Progenitor cell of endocrine pancreas (in vitro differentiated cells): Measurements from ENCODE around the gene CTAG1A. TPM values are rescaled to one million over a fixed set of nuclear protein-coding genes. Genes with fewer than 3 reads are reported as not detected.
"Not testable (repeated sequence)": the region's sequence is repeated elsewhere in the genome, so short reads cannot be mapped to it uniquely, and the experiment has no call there.

Source experiments
- DNase-seq: peaks from one replicate; pipeline ENCODE4 v3.0.0; 2021; ENCODE audit warnings: low spot score; ENCODE audit not compliant: unreplicated experiment
- H3K27ac Mint-ChIP-seq: 2 replicates; pipeline ENCODE4 v1.8.0; 2021; ENCODE audit warnings: mild to moderate bottlenecking, moderate library complexity, mixed read lengths
- H3K27me3 Mint-ChIP-seq: 2 replicates; pipeline ENCODE4 v1.8.0; 2021; ENCODE audit warnings: mixed read lengths
- H3K36me3 Mint-ChIP-seq: 2 replicates; pipeline ENCODE4 v1.8.0; 2022; ENCODE audit warnings: mixed read lengths; ENCODE audit not compliant: insufficient read depth
- H3K4me1 Mint-ChIP-seq: 2 replicates; pipeline ENCODE4 v1.8.0; 2021; ENCODE audit warnings: low read depth, mixed read lengths
- H3K4me3 Mint-ChIP-seq: 2 replicates; pipeline ENCODE4 v1.8.0; 2021; ENCODE audit warnings: low read depth, mild to moderate bottlenecking, moderate library complexity, mixed read lengths
- H3K9me3 Mint-ChIP-seq: 2 replicates; pipeline ENCODE4 v1.8.0; 2021; ENCODE audit warnings: low read depth, mixed read lengths
- total RNA-seq: library from RNA; stranded (reverse); gene quantifications from 2 replicates; pipeline ENCODE4 v1.2.1, GENCODE V29; 2021
- TF ChIP-seq, protein P1 (sequence below): fragments of 200-600 bp; sonication (generic); IDR thresholded peaks from one replicate; pipeline ENCODE4 v1.5.0; 2021; ENCODE audit warnings: antibody characterized with exemption, mild to moderate bottlenecking; ENCODE audit not compliant: unreplicated experiment

The CTAG1A gene
- total RNA-seq, 1 donor from 2014 or later: not detected

DNA sequence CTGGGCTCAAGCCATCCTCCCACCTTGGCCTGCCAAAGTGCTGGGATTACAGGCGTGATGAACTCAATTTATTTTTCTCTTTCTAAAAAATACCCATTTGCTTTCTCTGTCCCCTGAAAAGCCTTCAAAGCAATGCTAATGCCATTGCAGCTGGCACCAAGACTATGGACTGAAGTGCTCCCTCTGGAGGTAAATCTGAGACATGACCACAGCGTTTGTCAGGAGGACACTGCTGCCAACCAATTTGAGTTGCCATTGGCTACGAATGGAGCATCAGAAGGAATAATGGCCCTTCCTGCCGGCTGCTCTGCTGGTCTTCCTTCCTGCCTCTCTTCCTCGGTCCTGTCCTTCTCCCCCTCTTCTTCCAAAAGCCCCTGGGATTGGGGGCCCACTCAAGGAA is 9.9 kb upstream of the CTAG1A start:
- not testable (repeated sequence) for H3K9me3 Mint-ChIP-seq, H3K4me3 Mint-ChIP-seq, DNase-seq, H3K27ac Mint-ChIP-seq, H3K27me3 Mint-ChIP-seq, H3K36me3 Mint-ChIP-seq, H3K4me1 Mint-ChIP-seq

GRCh38 chrX:154582994-154583393 is 1.9 kb upstream of the CTAG1A start:
- not testable (repeated sequence) for H3K4me1 Mint-ChIP-seq, H3K4me3 Mint-ChIP-seq, DNase-seq, H3K27ac Mint-ChIP-seq, H3K36me3 Mint-ChIP-seq, H3K27me3 Mint-ChIP-seq, H3K9me3 Mint-ChIP-seq

- H3K4me3 Mint-ChIP-seq, H3K36me3 Mint-ChIP-seq, H3K9me3 Mint-ChIP-seq, H3K27me3 Mint-ChIP-seq, DNase-seq, H3K27ac Mint-ChIP-seq, H3K4me1 Mint-ChIP-seq: not testable (repeated sequence)
Observed at GRCh38 chrX:154590415-154590814, 5.5 kb downstream of the CTAG1A start.

DNA sequence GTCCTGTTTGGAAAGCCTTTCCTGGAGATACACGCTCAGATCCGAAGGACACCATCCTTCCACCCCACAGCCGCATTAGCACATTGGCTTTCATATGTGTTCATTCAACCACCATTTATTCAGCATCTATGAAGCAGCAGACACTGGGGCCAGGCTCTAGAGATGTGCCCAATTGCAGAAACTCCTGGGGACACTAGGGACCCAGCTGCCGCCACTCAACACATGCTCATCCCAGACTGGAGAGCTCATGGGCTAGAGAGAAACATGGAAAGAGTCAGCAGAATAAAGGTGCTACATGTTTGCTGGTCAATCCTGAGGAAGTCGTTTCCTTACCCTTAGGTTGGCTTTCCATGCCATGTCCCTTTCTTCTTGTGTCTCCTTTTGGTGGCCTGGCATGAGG is 7.6 kb downstream of the CTAG1A start:
- H3K4me3 Mint-ChIP-seq: no peak overlapping the region
- TF ChIP-seq, protein P1, sequence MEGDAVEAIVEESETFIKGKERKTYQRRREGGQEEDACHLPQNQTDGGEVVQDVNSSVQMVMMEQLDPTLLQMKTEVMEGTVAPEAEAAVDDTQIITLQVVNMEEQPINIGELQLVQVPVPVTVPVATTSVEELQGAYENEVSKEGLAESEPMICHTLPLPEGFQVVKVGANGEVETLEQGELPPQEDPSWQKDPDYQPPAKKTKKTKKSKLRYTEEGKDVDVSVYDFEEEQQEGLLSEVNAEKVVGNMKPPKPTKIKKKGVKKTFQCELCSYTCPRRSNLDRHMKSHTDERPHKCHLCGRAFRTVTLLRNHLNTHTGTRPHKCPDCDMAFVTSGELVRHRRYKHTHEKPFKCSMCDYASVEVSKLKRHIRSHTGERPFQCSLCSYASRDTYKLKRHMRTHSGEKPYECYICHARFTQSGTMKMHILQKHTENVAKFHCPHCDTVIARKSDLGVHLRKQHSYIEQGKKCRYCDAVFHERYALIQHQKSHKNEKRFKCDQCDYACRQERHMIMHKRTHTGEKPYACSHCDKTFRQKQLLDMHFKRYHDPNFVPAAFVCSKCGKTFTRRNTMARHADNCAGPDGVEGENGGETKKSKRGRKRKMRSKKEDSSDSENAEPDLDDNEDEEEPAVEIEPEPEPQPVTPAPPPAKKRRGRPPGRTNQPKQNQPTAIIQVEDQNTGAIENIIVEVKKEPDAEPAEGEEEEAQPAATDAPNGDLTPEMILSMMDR: no peak
- DNase-seq: no peak
- H3K4me1 Mint-ChIP-seq: no peaks in the 10 kb centered on the region
- peaks cover 3% of the 10 kb centered on the region for H3K27me3 Mint-ChIP-seq
- no peaks in the 10 kb centered on the region for H3K36me3 Mint-ChIP-seq
- H3K9me3 Mint-ChIP-seq: peaks cover 20% of the 10 kb centered on the region
- H3K27ac Mint-ChIP-seq: no peak overlapping the region

DNA sequence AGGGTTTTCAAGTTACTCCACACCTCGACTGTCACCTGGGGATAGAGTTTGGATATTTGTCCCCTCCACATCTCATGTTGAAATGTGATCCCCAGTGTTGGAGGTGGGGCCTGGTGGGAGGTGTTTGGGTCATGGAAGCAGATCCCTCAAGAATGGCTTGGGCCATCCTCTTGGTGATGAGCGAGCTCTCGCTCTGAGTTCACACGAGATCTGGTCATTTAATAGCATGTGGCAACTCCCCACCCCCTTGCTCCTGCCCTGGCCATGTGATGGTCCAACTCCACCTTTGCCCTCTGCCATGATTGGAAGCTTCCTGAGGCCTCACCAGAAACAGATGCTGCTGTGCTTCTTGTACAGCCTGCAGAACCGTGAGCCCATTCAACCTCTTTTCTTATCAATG is 8.3 kb downstream of the CTAG1A start:
- TF ChIP-seq, protein P1: no peak
- Mint-ChIP-seq H3K27ac (no peak overlapping the region), H3K4me3 (no peak overlapping the region), H3K27me3 (peaks cover 3% of the 10 kb centered on the region), H3K4me1 (no peaks in the 10 kb centered on the region), H3K9me3 (peaks cover 27% of the 10 kb centered on the region), H3K36me3 (no peaks in the 10 kb centered on the region)
- DNase-seq: no peak

DNA sequence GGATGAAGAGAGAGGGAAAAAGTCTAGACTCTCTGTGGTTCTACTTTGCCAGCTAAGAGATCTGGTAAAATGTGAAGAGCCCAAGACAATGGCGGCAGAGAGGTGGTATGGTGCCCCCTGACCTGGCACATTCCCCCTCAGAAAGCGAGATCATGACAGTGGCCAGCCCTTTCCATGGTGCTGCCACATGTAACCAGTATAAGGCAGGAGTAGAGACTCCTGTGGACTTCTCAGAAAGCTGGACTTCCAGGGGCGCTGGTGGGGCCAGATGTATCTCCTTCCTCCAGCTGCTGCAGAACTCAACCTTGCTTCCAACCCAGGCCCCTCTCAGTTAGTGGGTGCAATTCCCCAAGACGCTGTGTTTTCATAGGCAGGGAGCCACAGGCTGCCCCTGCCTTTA is 9.6 kb downstream of the CTAG1A start:
- DNase-seq: no peak
- no peak overlapping the region for H3K4me3 Mint-ChIP-seq
- H3K36me3 Mint-ChIP-seq: no peaks in the 10 kb centered on the region
- peaks cover 3% of the 10 kb centered on the region for H3K27me3 Mint-ChIP-seq
- no peaks in the 10 kb centered on the region for H3K4me1 Mint-ChIP-seq
- no peak overlapping the region for H3K27ac Mint-ChIP-seq
- TF ChIP-seq, protein P1: no peak
- peaks cover 28% of the 10 kb centered on the region for H3K9me3 Mint-ChIP-seq

GRCh38 chrX:154595559-154596249 is 10.8 kb downstream of the CTAG1A start:
- no peak overlapping the region for H3K27ac Mint-ChIP-seq
- TF ChIP-seq, protein P1: no peak
- H3K36me3 Mint-ChIP-seq: no peaks in the 10 kb centered on the region
- no peak for DNase-seq
- peaks cover 31% of the 10 kb centered on the region for H3K9me3 Mint-ChIP-seq
- H3K27me3 Mint-ChIP-seq: peaks cover 3% of the 10 kb centered on the region
- H3K4me3 Mint-ChIP-seq: no peak overlapping the region
- H3K4me1 Mint-ChIP-seq: no peaks in the 10 kb centered on the region
